IMR-90 (cell line): ENCODE results near the gene NAA80. TPM values are rescaled to one million over a fixed set of nuclear protein-coding genes. Genes with fewer than 3 reads are reported as not detected.

ENCODE experiments used
- ATAC-seq: fragments of 200-7000 bp; cut with Tn5 transposase; 2 replicates; pipeline ENCODE4 v1.9.1; 2020; ENCODE audit warnings: low read depth, mild to moderate bottlenecking, moderate library complexity
- BruUV-seq: library from RNA; stranded (reverse); fragments of 400-500 nt; replicated peaks from 2 replicates; lab custom pipeline; 2021; lab: Mats Ljungman, UMichigan
- CTCF ChIA-PET: fragments of 300-600 bp; formaldehyde crosslinking; extraction: SDS; loops from one replicate; lab custom pipeline; 2021; ENCODE audit warnings: antibody characterized with exemption; lab: Yijun Ruan, JAX
- POLR2A ChIA-PET: fragments of 300-600 bp; sonication (Branson Sonifier 250); formaldehyde crosslinking; loops from one replicate; lab custom pipeline; 2022; ENCODE audit warnings: antibody characterized with exemption; ENCODE audit not compliant: unreplicated experiment; lab: Charles Lee
- DNase-seq: peaks from one replicate; pipeline ENCODE4 v3.0.0; 2013
- H2AFZ ChIP-seq: replicated peaks from 2 replicates; pipeline ENCODE3; 2013; ENCODE audit warnings: low read length, mild to moderate bottlenecking; ENCODE audit not compliant: poor library complexity
- H2AK5ac ChIP-seq: 2 replicates; pipeline ENCODE4 v1.6.1; 2013; ENCODE audit warnings: low read depth, low read length, inconsistent platforms
- H2AK9ac ChIP-seq: replicated peaks from 2 replicates; pipeline ENCODE3; 2013; ENCODE audit warnings: mild to moderate bottlenecking, low read depth, low read length, moderate library complexity; ENCODE audit not compliant: poor library complexity
- H2BK120ac ChIP-seq: 2 replicates; pipeline ENCODE4 v1.6.1; 2013; ENCODE audit warnings: low read depth, low read length, inconsistent platforms
- H2BK15ac ChIP-seq: 3 replicates; pipeline ENCODE4 v1.6.1; 2013; ENCODE audit warnings: low read depth, low read length, inconsistent platforms
- H2BK20ac ChIP-seq: 2 replicates; pipeline ENCODE4 v1.6.1; 2013; ENCODE audit warnings: low read depth, mild to moderate bottlenecking, inconsistent platforms, low read length, moderate library complexity
- H2BK5ac ChIP-seq: 2 replicates; pipeline ENCODE4 v1.6.1; 2013; ENCODE audit warnings: mild to moderate bottlenecking, low read depth, low read length, inconsistent platforms; ENCODE audit not compliant: poor library complexity, severe bottlenecking
- H3K14ac ChIP-seq: replicated peaks from 2 replicates; pipeline ENCODE4 v1.6.1; 2013; ENCODE audit warnings: low read depth, low read length, inconsistent platforms
- H3K18ac ChIP-seq: 2 replicates; pipeline ENCODE4 v1.6.1; 2013; ENCODE audit warnings: low read depth, low read length, control low read depth
- H3K23ac ChIP-seq: 2 replicates; pipeline ENCODE4 v1.6.1; 2013; ENCODE audit warnings: low read depth, low read length, inconsistent platforms
- H3K27ac ChIP-seq: 2 replicates; pipeline ENCODE4 v1.5.1; 2013; ENCODE audit warnings: mild to moderate bottlenecking, control low read depth, low read length; ENCODE audit not compliant: insufficient read depth
- H3K27me3 ChIP-seq: 2 replicates; pipeline ENCODE4 v1.6.1; 2013; ENCODE audit warnings: low read length; ENCODE audit not compliant: control insufficient read depth, insufficient read depth
- H3K36me3 ChIP-seq: 2 replicates; pipeline ENCODE4 v1.6.1; 2013; ENCODE audit warnings: low read length, mixed read lengths; ENCODE audit not compliant: control insufficient read depth, insufficient read depth
- H3K4ac ChIP-seq: 2 replicates; pipeline ENCODE4 v1.6.1; 2013; ENCODE audit warnings: low read depth, low read length, inconsistent platforms
- H3K4me1 ChIP-seq: 2 replicates; pipeline ENCODE4 v1.6.1; 2013; ENCODE audit warnings: low read length, mixed read lengths; ENCODE audit not compliant: control insufficient read depth, insufficient read depth
- H3K4me2 ChIP-seq: 2 replicates; pipeline ENCODE4 v1.6.1; 2013; ENCODE audit warnings: low read depth, mild to moderate bottlenecking, control low read depth, low read length, moderate library complexity
- H3K4me3 ChIP-seq: 2 replicates; pipeline ENCODE4 v1.5.1; 2013; ENCODE audit warnings: low read depth, mild to moderate bottlenecking, control low read depth, low read length, moderate library complexity; ENCODE audit not compliant: insufficient read depth
- H3K56ac ChIP-seq: 2 replicates; pipeline ENCODE4 v1.6.1; 2013; ENCODE audit warnings: low read length, inconsistent platforms; ENCODE audit not compliant: insufficient read depth; ENCODE audit errors: extremely low read depth
- H3K79me1 ChIP-seq, 2 experiments: 2 replicates each; pipeline ENCODE4 v1.6.1; 2013; ENCODE audit warnings: low read length in 2 of 2, inconsistent platforms in 1 of 2, low read depth in 1 of 2
- H3K9ac ChIP-seq: 2 replicates; pipeline ENCODE4 v1.6.1; 2013; ENCODE audit warnings: low read depth, low read length, control low read depth
- H3K9me1 ChIP-seq: 2 replicates; pipeline ENCODE4 v1.6.1; 2013; ENCODE audit warnings: low read length, inconsistent platforms; ENCODE audit not compliant: insufficient read depth
- H3K9me3 ChIP-seq: 2 replicates; pipeline ENCODE4 v1.6.1; 2013; ENCODE audit warnings: low read length; ENCODE audit not compliant: control insufficient read depth, insufficient read depth
- H4K20me1 ChIP-seq: 2 replicates; pipeline ENCODE4 v1.6.1; 2013; ENCODE audit warnings: low read length, inconsistent platforms; ENCODE audit not compliant: insufficient read depth
- H4K5ac ChIP-seq: 2 replicates; pipeline ENCODE4 v1.6.1; 2013; ENCODE audit warnings: mild to moderate bottlenecking, low read depth, low read length, control low read depth
- H4K8ac ChIP-seq, 2 experiments: 2 replicates each; pipeline ENCODE4 v1.6.1; 2013; ENCODE audit warnings: low read depth in 2 of 2, low read length in 2 of 2, control low read depth in 1 of 2, inconsistent platforms in 1 of 2
- H4K91ac ChIP-seq: 2 replicates; pipeline ENCODE4 v1.6.1; 2013; ENCODE audit warnings: low read depth, low read length, inconsistent platforms; ENCODE audit not compliant: insufficient read depth
- BHLHE40 ChIP-seq: fragments of 150-350 bp; IDR thresholded peaks from 2 replicates; pipeline ENCODE4 v1.6.1; 2016; ENCODE audit warnings: mild to moderate bottlenecking, low read depth, low read length
- CEBPB ChIP-seq: IDR thresholded peaks from 2 replicates; pipeline ENCODE4 v1.6.1; 2012; ENCODE audit warnings: low read depth, low read length, improper control_type of control experiment
- CHD1 ChIP-seq: IDR thresholded peaks from 2 replicates; pipeline ENCODE4 v1.6.1; 2012; ENCODE audit warnings: low read depth, low read length, improper control_type of control experiment
- CTCF ChIP-seq: conservative IDR thresholded peaks from 2 replicates; pipeline ENCODE4 v1.5.1; 2012; ENCODE audit warnings: mild to moderate bottlenecking, low read depth, low read length, improper control_type of control experiment
- ELK1 ChIP-seq: fragments of 150-350 bp; IDR thresholded peaks from 2 replicates; pipeline ENCODE4 v1.6.1; 2016; ENCODE audit warnings: low read depth, mild to moderate bottlenecking, low read length, moderate library complexity, borderline replicate concordance
- FOS ChIP-seq: fragments of 150-350 bp; IDR thresholded peaks from 2 replicates; pipeline ENCODE4 v1.6.1; 2016; ENCODE audit warnings: low read depth, low read length
- MAFK ChIP-seq: IDR thresholded peaks from 2 replicates; pipeline ENCODE4 v1.6.1; 2012; ENCODE audit warnings: low read depth, low read length, improper control_type of control experiment
- MXI1 ChIP-seq: IDR thresholded peaks from 2 replicates; pipeline ENCODE4 v1.6.1; 2012; ENCODE audit warnings: low read depth, mild to moderate bottlenecking, low read length, moderate library complexity, borderline replicate concordance
- NFE2L2 ChIP-seq: fragments of 150-350 bp; IDR thresholded peaks from 2 replicates; pipeline ENCODE4 v1.6.1; 2016; ENCODE audit warnings: low read depth, mild to moderate bottlenecking, low read length
- POLR2A ChIP-seq: IDR thresholded peaks from 2 replicates; pipeline ENCODE4 v1.6.1; 2012; ENCODE audit warnings: mild to moderate bottlenecking, low read depth, low read length
- RAD21 ChIP-seq: IDR thresholded peaks from 2 replicates; pipeline ENCODE4 v1.6.1; 2012; ENCODE audit warnings: low read length, improper control_type of control experiment
- RCOR1 ChIP-seq: IDR thresholded peaks from 2 replicates; pipeline ENCODE4 v1.6.1; 2012; ENCODE audit warnings: mild to moderate bottlenecking, low read length, improper control_type of control experiment; ENCODE audit not compliant: insufficient replicate concordance
- RFX5 ChIP-seq: IDR thresholded peaks from 2 replicates; pipeline ENCODE4 v1.8.0; 2012; ENCODE audit warnings: low read depth, mild to moderate bottlenecking, low read length, moderate library complexity
- SMC3 ChIP-seq: fragments of 150-350 bp; IDR thresholded peaks from 2 replicates; pipeline ENCODE4 v1.6.1; 2016; ENCODE audit warnings: low read depth, mild to moderate bottlenecking, antibody characterized with exemption, low read length, moderate library complexity
- USF2 ChIP-seq: fragments of 150-350 bp; IDR thresholded peaks from 2 replicates; pipeline ENCODE4 v1.6.1; 2017; ENCODE audit warnings: mild to moderate bottlenecking, antibody characterized with exemption, low read length, low read depth
- WGBS, 2 experiments: methylation state at CpG; one replicate each; pipeline versions ENCODE4 v1.1.5 to v1.1.7; 2013; ENCODE audit warnings: missing lambda C conversion rate in 2 of 2; ENCODE audit not compliant: insufficient read length in 1 of 2; ENCODE audit errors: extremely low coverage in 2 of 2; 5-methylcytosine and 5-hydroxymethylcytosine counted together
- dilution Hi-C: fragments of 300-500 bp; cut with HindIII; formaldehyde crosslinking; loops from one replicate; pipeline ENCODE4 v1.14.3; 2018; ENCODE audit warnings: low sequenced_read_pairs; ENCODE audit not compliant: unreplicated experiment
- in situ Hi-C: fragments of 300-500 bp; cut with MboI; formaldehyde crosslinking; loops from 3 replicates; pipeline ENCODE4 v1.14.3; 2019; ENCODE audit warnings: low sequenced_read_pairs, inconsistent platforms, mixed read lengths
- intact Hi-C: fragments of 100-400 bp; cut with micrococcal nuclease; formaldehyde crosslinking; loops from 2 replicates; pipeline ENCODE4 v1.10.0; 2022
- polyA plus RNA-seq, 3 experiments: library from polyadenylated mRNA; depleted of rRNA; stranded (reverse); fragments of >200 nt; gene quantifications; 2 replicates each; pipeline ENCODE4 v1.2.3, GENCODE V29; 2012; ENCODE audit warnings: low replicate concordance in 1 of 3
- total RNA-seq: library from RNA; depleted of rRNA; stranded (reverse); fragments of >200 nt; gene quantifications from 2 replicates; pipeline ENCODE4 v1.2.3, GENCODE V29; 2012

NAA80 gene
- total and polyA plus RNA-seq, 2 of the 4 experiments (the other 2 are of a cell fraction) = 5.0 to 14.4 TPM

- no peak overlapping the region for H2BK20ac ChIP-seq
- POLR2A ChIA-PET = no interaction called here
- H3K9me3 ChIP-seq = no peaks in the 10 kb centered on the region
- no peak overlapping the region for H3K14ac ChIP-seq
- H4K5ac ChIP-seq = no peak overlapping the region
- H2AK9ac ChIP-seq = no peak overlapping the region
- H3K27me3 ChIP-seq = no peaks in the 10 kb centered on the region
- H3K9ac ChIP-seq = no peak overlapping the region
- 0 out of 2 replicates have a peak overlapping the region, but pooled peaks have one; percentile 42 for H3K4ac ChIP-seq
- H3K36me3 ChIP-seq = peaks cover 59% of the 10 kb centered on the region
- peaks cover 21% of the 10 kb centered on the region for H3K4me1 ChIP-seq
- DNase-seq (no peak), ATAC-seq (no peak)
- no peak overlapping the region for H3K4me3 ChIP-seq
- peaks cover 19% of the 10 kb centered on the region for H3K9me1 ChIP-seq
- peak overlapping the region; percentile 40; the same call in 1 of the 2 replicates for H2AK5ac ChIP-seq
- H3K18ac ChIP-seq = no peak overlapping the region
- intact Hi-C loops = no loop called here
- H4K8ac ChIP-seq = no peak overlapping the region; a peak in 1 of 4 replicates
- CTCF ChIA-PET = interaction anchor here (0.6 kb wide), 1 partner anchor 10 kb away, joined by 3 read pairs; no protein-coding TSS in a partner anchor
- no peak overlapping the region for H2AFZ ChIP-seq
- in situ Hi-C loops = no loop called here
- H2BK5ac ChIP-seq = peak overlapping the region; percentile 21
- no peak overlapping the region for H3K23ac ChIP-seq
- no peak overlapping the region for H3K27ac ChIP-seq
- H4K91ac ChIP-seq = no peak overlapping the region
- H2BK15ac ChIP-seq = no peak overlapping the region
- BruUV-seq = no TSS peak
- dilution Hi-C loops = no loop called here
- H3K79me1 ChIP-seq = peaks cover 18 to 81% of the 10 kb centered on the region in 2 experiments
- 80% methylated on average over 2 of the region's 8 CpGs; no CpG with 5 or more reads in 1 of the 2 experiments for WGBS, 2 experiments
- H3K4me2 ChIP-seq = no peak overlapping the region
- no peak overlapping the region for H3K56ac ChIP-seq
- no peak overlapping the region for H2BK120ac ChIP-seq
- H4K20me1 ChIP-seq = peaks cover 64% of the 10 kb centered on the region
- TF ChIP-seq CTCF (no peak), NFE2L2 (no peak), SMC3 (no peak), CEBPB (no peak), ELK1 (no peak), BHLHE40 (no peak), MAFK (no peak), RAD21 (no peak), RCOR1 (no peak), USF2 (no peak), RFX5 (no peak), MXI1 (no peak), FOS (no peak), CHD1 (no peak), POLR2A (no peak)
Measured at GRCh38 chr3:50254577-50255250, 44.5 kb downstream of the NAA80 start.
